NCI-H2171 treated with DMSO at 0.1 percent for 48 hours (cell line): Measurements from ENCODE around the gene PDIA5.
A peak's percentile ranks its signal among the peaks of the same experiment; 100 is the strongest.

Source experiments
- DNase-seq: peaks from one replicate; lab custom pipeline; 2025; lab: John Stamatoyannopoulos, UW

The PDIA5 gene

DNA sequence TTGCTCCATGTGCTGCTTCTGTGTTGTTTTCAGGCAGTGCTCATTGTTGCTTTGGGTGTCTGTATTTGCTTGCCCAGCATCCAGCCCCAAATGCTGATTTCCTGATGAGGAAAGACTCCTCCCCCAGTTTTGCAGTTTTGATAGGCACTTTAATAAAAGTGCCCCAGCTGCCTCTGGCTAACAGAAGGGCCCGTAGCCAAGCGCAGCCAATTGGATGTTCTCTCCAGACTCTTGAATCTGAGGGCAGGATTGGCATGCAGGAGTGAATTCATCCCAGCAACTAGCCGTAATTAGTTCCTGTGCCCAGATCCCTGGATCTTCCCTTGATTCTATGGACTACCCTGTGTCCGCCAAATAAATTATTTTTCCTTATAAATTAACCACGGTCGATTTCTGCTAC lies 24.4 kb upstream of the PDIA5 start:
- DNase-seq: no peak

DNA sequence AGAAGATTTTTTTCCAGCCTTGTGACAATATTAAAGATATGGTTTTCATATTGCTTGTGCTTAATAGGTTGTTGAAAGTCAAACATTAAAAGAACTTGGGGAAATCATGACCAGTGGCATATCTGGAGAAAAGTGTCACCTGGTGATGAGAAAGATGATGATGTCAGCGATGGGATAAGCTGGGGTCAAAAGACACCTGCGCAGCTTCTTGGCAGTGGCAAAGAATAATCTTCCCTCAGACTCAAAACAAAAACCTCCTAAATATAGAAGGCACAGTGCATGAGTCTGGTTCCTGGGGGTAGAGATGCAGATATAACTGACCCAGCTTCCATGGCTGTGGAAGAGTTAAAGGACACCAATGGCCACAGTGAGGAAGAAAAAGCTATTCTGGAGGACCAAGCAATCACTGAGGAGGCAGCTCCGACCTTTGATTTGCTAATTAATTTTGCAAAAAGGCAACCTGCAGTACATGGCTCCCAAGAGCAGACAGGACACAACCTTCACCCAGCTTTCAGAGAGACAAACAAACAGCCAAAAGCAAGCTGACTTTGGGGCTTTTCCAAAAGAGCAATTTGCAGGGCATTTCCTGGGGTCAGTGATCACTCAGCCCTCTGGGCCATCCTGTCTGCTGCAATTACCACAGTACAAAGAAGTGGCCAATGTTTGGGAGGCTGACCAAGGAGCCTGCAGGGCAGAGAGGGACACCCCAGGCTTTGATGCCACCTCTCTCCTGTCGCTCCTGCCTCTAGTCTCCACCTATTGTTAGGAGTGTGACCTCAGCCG lies 21.7 kb upstream of the PDIA5 start:
- DNase-seq: no peak

GRCh38 chr3:123046262-123047061 lies 20.4 kb upstream of the PDIA5 start:
- DNase-seq: no peak

DNA sequence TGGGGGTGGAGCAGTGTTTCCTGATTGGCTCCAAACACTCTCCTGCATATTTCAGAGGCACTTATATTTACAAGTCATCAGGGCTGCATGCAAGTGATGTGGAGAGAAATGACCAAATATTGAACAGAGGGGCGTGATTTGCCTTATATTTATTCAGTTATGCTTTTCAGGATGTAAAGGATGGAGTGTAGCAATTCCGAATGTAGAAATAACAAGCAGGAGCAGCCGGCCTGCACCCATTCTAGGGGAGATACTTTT lies 19.8 kb upstream of the PDIA5 start:
- DNase-seq: no peak

GRCh38 chr3:123048480-123049237 lies 18.2 kb upstream of the PDIA5 start:
- DNase-seq: no peak

GRCh38 chr3:123050666-123051065 lies 16.2 kb upstream of the PDIA5 start:
- no peak for DNase-seq

DNA sequence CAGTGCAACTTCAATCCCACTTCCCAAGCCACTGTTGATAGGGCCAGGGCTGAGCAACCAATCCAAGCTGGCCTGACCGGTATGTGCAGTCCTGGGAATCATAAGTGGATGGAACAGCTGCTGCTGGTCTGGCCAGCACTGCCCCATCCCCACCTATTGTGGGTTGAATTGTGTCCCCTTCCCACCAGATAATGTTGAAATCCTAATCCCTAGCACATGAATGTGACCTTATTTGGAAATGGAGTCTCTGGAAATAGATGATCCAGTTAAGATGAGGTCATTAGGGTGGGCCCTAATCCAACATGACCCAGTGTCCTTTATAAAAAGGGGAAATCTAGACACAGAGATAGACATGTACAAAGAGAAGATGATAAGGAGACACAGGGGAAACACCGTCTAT lies 13.7 kb upstream of the PDIA5 start:
- no peak for DNase-seq

GRCh38 chr3:123054109-123054778 lies 12.6 kb upstream of the PDIA5 start:
- DNase-seq: no peak

DNA sequence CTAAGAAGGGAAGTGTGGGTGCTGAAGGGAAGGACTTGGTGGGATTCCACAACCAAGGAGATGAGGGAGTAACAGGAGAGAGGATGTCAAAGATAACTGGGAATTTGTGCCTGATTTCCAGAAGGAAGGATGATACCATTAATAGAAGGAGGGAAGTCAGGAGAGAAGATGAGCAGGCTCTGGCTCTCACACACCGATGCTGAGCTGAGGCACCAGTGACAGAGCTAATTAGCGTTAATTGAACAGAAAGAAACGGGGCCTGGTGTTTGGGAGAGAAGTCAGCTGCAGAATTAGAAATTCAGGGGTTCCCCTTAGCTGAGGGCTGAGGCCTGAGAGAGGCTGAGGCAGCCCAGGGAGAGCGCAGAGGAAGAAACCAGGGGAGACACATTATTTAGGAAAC lies 11.9 kb upstream of the PDIA5 start:
- DNase-seq: no peak

DNA sequence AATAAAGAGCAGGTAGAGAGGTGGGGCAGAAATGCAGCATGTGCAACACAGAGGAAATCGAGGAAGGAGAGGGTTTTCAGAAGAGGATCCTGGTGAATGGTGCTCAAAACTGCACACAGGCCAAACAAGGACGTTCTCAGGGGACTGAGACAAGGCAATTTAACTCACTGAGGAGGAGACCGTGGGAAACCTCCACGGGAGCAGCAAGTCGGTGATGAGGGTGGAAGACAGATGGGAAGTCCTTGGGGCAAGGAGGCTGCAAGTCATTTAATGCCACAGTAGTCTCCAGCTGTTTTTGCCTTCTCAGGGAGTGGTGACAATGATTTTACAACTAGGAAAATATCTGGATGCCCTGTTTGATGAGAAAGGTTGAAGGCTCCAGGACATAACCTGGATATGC lies 11.5 kb upstream of the PDIA5 start:
- peak; percentile 47 for DNase-seq

GRCh38 chr3:123058505-123058904 lies 8.3 kb upstream of the PDIA5 start:
- DNase-seq: no peak

- no peak for DNase-seq
Observed at GRCh38 chr3:123060054-123060453, 6.8 kb upstream of the PDIA5 start.

GRCh38 chr3:123061856-123062255 lies 5.0 kb upstream of the PDIA5 start:
- DNase-seq: no peak

GRCh38 chr3:123063034-123063433 lies 3.8 kb upstream of the PDIA5 start:
- DNase-seq: no peak

- no peak for DNase-seq
Observed at GRCh38 chr3:123064506-123064905, 2.3 kb upstream of the PDIA5 start.

DNA sequence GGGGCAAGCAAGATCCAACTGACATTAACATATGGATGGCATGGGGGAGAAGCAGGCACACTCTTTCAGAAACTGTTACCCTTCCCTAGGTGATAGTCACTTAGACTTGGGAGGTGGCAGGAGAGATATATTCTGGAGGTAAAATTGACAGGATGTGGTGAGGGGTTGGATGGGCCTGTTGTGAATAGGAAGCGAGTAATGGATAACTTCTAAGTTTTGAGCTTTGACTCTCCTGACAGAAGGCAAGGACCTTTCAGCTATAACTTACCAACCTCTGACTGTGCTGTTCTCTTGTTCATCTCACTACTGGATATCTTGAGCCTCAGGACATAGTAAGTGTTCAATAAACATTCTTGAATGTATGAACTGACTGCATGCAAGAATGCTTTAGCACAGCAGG lies 1.9 kb upstream of the PDIA5 start:
- no peak for DNase-seq

DNA sequence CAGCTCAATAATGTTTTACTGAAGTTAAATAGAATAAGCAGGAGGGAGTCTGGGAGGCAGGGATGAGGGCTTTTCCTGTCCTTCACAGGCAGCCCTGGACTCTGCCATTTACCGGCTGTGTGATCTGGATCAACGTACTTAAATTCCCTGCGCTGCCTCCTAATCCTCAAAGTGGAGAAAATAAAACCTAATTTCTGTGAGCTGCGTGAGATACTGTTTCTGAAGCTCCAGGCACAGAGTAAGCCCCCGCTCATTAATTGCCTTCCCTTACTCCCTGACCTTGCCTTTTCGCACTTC lies 278 bp upstream of the PDIA5 start:
- no peak for DNase-seq

DNA sequence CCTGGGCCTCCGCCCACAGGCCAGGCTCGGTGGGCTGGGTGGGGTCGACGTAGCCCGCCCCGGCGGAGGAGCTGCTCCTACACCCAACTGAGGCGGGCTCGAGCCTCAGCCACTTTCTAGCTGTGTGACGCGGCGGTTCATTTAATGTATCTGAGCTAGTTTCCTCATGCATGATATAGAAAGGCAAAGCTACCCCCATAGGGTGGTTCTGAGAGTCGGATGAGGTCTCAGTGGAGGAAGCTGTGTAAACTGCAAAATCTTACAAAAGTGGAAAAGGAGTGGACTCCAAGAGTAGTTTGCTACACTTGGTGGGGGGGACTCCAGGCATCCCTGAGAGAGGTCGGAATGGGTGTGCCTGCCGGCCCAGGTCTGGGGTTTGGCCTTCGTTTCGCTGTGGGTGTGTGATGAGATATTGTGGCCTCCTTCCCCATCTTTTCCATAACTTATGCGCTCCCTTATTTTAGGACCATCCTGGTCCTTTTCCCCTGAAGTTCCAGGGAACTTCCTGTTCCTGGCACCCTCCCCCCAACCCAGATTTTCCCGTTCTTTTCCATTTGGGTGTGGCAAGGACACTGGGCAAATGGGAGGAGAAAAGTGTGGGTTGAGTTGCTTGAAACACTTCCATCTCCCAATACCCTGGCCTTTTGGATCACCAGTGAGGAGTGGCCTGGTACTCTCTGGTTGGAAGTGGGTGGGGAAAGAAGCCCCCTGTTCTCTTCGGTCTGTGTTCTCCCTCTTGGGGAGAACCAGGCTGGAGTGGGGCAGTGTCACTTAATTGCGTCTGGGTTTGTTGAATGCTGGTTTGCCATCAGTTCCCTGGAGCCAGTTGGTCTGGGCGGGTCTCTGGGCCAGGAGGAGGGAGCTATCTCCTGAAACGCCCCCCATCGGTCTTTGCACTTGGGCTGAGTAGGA lies 1.1 kb downstream of the PDIA5 start:
- no peak for DNase-seq

DNA sequence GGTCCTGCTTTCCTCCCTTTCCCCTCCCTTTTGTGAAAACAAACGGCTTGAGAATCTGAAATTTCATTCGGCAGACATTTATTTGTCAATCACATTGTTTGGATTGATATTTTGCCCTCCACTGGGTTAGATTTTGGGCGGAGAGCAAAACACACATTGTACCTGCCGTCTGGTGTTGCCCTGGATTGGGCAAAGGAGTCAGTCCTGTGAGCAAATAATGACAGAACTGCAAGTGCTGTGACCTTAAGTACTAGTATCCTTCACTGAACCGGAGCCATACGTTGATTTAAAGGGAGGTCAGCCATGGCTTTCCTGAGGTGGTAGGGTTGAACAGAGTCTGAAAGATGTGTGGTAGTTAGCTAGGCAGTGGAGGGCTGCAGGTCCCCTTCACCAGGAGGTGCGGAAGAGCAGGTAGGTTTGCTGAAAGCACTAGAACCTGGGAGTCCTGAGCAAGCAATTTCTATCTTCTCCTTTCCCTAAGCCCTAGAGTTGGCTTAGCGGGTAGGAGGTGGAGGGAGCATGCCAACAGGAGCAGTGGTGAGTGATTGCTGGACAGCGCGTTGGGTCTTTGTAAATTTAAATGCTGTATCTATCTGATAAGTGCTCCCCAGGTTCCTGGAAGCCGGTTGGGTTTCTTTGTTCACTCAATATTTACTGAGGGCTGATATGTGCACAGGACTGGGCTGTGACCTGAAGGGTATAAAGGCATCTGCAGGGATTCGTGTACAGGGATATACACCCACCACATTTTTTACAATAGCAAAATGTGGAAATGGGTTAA lies 2.0 kb downstream of the PDIA5 start:
- no peak for DNase-seq

- no peak for DNase-seq
Observed at GRCh38 chr3:123070510-123070909, 3.7 kb downstream of the PDIA5 start.

GRCh38 chr3:123071146-123071545 lies 4.3 kb downstream of the PDIA5 start:
- DNase-seq: peak; percentile 15
